Skeletal muscle tissue (tissue), 4 donors: ENCODE measurements around the gene RSBN1L. TPM values are rescaled to one million over a fixed set of nuclear protein-coding genes. Genes with fewer than 3 reads are reported as not detected.
A peak's percentile ranks its signal among the peaks of the same experiment; 100 is the strongest.
"Not testable (repeated sequence)": the region's sequence is repeated elsewhere in the genome, so short reads cannot be mapped to it uniquely, and the experiment has no call there.

Experiments
- H3K27ac ChIP-seq: one replicate; pipeline ENCODE4 v1.7.0; 2013; ENCODE audit warnings: mild to moderate bottlenecking, low read depth, low read length, inconsistent platforms
- H3K27me3 ChIP-seq, 3 donors: one replicate each; pipeline ENCODE4 v1.7.0; 2013; ENCODE audit warnings: low read length in 3 of 3; ENCODE audit not compliant: control insufficient read depth in 3 of 3, insufficient read depth in 3 of 3
- H3K36me3 ChIP-seq, 3 donors: one replicate each; pipeline ENCODE4 v1.7.0; 2013; ENCODE audit warnings: low read length in 3 of 3; ENCODE audit not compliant: control insufficient read depth in 3 of 3, insufficient read depth in 3 of 3
- H3K4me1 ChIP-seq, 3 donors: one replicate each; pipeline ENCODE4 v1.7.0; 2013; ENCODE audit warnings: low read length in 3 of 3, mild to moderate bottlenecking in 3 of 3; ENCODE audit not compliant: control insufficient read depth in 3 of 3, insufficient read depth in 3 of 3
- H3K4me3 ChIP-seq, 3 donors: one replicate each; pipeline ENCODE4 v1.7.0; 2013; ENCODE audit warnings: low read length in 3 of 3
- H3K9ac ChIP-seq, 3 donors: one replicate each; pipeline ENCODE4 v1.7.0; 2013; ENCODE audit warnings: low read length in 3 of 3, mild to moderate bottlenecking in 3 of 3, moderate library complexity in 2 of 3, low read depth in 1 of 3
- H3K9me3 ChIP-seq, 3 donors: one replicate each; pipeline ENCODE4 v1.7.0; 2013; ENCODE audit warnings: low read length in 3 of 3; ENCODE audit not compliant: control insufficient read depth in 3 of 3
- total RNA-seq: library from RNA; depleted of rRNA; stranded (reverse); fragments of >200 nt; gene quantifications from one replicate; pipeline ENCODE4 v1.2.3, GENCODE V29; 2014
- donor health status: Osteomylitis.

RSBN1L gene
- total RNA-seq, 1 donor from 2014 or later, result 24.0 TPM

DNA sequence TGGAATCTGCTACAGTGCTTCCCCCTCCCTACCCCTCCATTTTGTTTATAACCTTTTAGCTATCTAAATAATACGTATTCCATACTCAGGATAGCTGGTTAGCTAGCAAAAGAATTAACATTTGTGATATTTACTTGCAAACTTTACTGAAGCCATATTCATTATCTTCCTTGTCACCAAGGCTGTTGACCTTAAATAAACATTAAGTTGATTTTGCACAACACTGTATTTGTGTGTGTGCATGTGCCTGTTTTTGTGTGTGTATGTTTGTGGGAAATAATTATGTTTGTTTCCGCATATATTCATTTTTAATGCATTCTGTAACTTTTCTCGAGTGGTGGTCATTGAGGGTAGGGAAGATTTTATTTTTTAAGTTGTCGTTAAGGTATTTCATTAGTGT lies 86.1 kb downstream of the RSBN1L start:
- Histone ChIP-seq H3K4me1 (no peaks in the 10 kb centered on the region), H3K4me3 (no peak overlapping the region), H3K27ac (no peak overlapping the region), H3K9ac (no peak overlapping the region), H3K36me3 (peaks cover 0 to 11% (median 0%) of the 10 kb centered on the region in 3 donors), H3K9me3 (no peaks in the 10 kb centered on the region), H3K27me3 (no peaks in the 10 kb centered on the region)

GRCh38 chr7:77783111-77783510 lies 86.9 kb downstream of the RSBN1L start:
- Histone ChIP-seq H3K27ac (no peak overlapping the region), H3K4me1 (no peaks in the 10 kb centered on the region), H3K4me3 (no peak overlapping the region), H3K36me3 (peaks cover 0 to 11% (median 0%) of the 10 kb centered on the region in 3 donors), H3K9ac (no peak overlapping the region), H3K27me3 (no peaks in the 10 kb centered on the region), H3K9me3 (no peaks in the 10 kb centered on the region)

GRCh38 chr7:77783545-77783944 lies 87.3 kb downstream of the RSBN1L start:
- no peak overlapping the region for H3K9ac ChIP-seq
- no peak overlapping the region for H3K27ac ChIP-seq
- peaks cover 0 to 10% (median 0%) of the 10 kb centered on the region in 3 donors for H3K36me3 ChIP-seq
- H3K9me3 ChIP-seq, result no peaks in the 10 kb centered on the region
- no peaks in the 10 kb centered on the region for H3K27me3 ChIP-seq
- no peak overlapping the region for H3K4me3 ChIP-seq
- H3K4me1 ChIP-seq, result no peaks in the 10 kb centered on the region

- not testable (repeated sequence) for H3K27me3 ChIP-seq, H3K36me3 ChIP-seq, H3K9me3 ChIP-seq, H3K4me3 ChIP-seq, H3K4me1 ChIP-seq, H3K27ac ChIP-seq, H3K9ac ChIP-seq
Measured at GRCh38 chr7:77784426-77784825, 88.2 kb downstream of the RSBN1L start.

DNA sequence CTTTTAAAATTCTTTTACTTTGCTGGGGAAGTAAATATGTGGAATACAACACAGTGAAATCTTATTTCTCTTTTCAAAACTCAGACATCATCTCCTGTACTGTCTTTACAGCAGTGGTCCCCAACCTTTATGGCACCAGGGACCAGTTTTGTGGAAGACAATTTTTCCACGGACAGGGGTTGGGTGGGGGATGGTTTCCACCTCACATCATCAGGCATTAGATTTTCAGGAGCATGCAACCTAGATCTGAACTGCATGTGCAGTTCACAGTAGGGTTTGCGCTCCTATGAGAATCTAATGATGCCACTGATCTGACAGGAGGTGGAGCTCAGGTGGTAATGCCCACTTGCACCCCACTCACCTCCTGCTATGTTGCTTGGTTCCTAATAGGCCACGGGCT lies 89.8 kb downstream of the RSBN1L start:
- H3K27ac ChIP-seq, result no peak overlapping the region
- no peaks in the 10 kb centered on the region for H3K9me3 ChIP-seq
- H3K4me1 ChIP-seq, result no peaks in the 10 kb centered on the region

GRCh38 chr7:77786741-77787140 lies 90.5 kb downstream of the RSBN1L start:
- Histone ChIP-seq H3K36me3 (peaks cover 0 to 3% (median 0%) of the 10 kb centered on the region in 3 donors), H3K9me3 (no peaks in the 10 kb centered on the region), H3K4me3 (no peak overlapping the region), H3K9ac (no peak overlapping the region), H3K27ac (no peak overlapping the region), H3K4me1 (no peaks in the 10 kb centered on the region), H3K27me3 (no peaks in the 10 kb centered on the region)

More for the DNA sequence above, 89.8 kb downstream of the RSBN1L start:
- H3K36me3 ChIP-seq, result peaks cover 0 to 3% (median 0%) of the 10 kb centered on the region in 3 donors
- H3K9ac ChIP-seq, result no peak overlapping the region
- H3K27me3 ChIP-seq, result no peaks in the 10 kb centered on the region
- no peak overlapping the region for H3K4me3 ChIP-seq

DNA sequence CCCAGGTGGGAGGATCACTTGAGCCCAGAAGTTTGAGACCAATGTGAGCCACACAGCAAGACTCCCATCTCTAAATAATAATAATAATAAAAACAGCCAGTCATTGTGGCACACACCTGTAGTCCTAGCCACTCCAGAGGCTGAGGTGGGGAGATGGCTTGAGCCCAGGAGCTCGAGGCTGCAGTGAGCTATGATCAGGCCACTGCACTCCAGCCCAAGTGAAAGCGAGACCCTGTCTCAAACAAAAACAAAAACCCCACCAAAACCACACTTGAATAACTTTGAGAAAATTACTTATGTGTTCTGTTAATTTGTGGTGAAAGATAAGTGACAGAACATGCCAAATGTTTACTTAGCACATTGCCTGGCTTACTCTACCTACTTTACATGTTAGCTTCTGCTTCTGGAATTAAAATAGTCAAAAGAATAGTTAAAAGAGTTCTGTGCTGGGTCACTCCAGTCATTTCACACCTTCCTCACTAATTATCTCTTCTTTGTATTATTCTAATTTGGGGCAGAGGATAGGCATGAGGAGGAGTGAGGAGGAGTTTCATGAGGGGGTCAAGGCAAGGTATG lies 92.2 kb downstream of the RSBN1L start:
- peaks cover 0 to 3% (median 0%) of the 10 kb centered on the region in 3 donors for H3K4me1 ChIP-seq
- H3K36me3 ChIP-seq, result peaks cover 0 to 3% (median 0%) of the 10 kb centered on the region in 3 donors
- H3K27me3 ChIP-seq, result no peaks in the 10 kb centered on the region
- no peak overlapping the region for H3K27ac ChIP-seq
- H3K9me3 ChIP-seq, result no peaks in the 10 kb centered on the region
- no peak overlapping the region for H3K4me3 ChIP-seq
- H3K9ac ChIP-seq, result no peak overlapping the region

DNA sequence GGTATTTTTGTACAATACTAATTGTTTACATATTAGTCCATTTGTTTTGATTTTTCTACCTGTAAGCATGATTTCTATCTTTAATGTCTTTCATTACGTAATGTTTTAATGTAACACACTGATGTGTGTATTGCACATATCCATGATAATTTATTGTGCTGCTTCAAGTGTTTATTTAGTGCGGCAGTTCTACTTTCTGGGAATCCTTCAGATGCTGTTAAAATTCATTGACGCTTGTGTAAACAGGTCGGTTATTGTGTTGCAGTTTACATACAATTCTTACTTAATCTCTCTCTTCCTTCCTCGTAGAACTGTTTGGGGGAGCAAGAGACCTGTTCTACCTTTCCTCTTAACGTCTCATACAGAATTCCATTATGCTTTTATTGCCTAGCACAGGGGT lies 95.1 kb downstream of the RSBN1L start:
- Histone ChIP-seq H3K4me3 (no peak overlapping the region), H3K27ac (no peak overlapping the region), H3K9me3 (no peaks in the 10 kb centered on the region)

GRCh38 chr7:77791956-77792355 lies 95.7 kb downstream of the RSBN1L start:
- H3K27ac ChIP-seq, result no peak overlapping the region
- H3K4me3 ChIP-seq, result no peak overlapping the region
- no peaks in the 10 kb centered on the region for H3K36me3 ChIP-seq
- no peaks in the 10 kb centered on the region for H3K27me3 ChIP-seq
- peaks cover 11 to 24% (median 16%) of the 10 kb centered on the region in 3 donors for H3K4me1 ChIP-seq
- H3K9ac ChIP-seq, result no peak overlapping the region
- no peaks in the 10 kb centered on the region for H3K9me3 ChIP-seq

More for the DNA sequence above, 95.1 kb downstream of the RSBN1L start:
- no peaks in the 10 kb centered on the region for H3K36me3 ChIP-seq
- H3K27me3 ChIP-seq, result no peaks in the 10 kb centered on the region
- peaks cover 5 to 18% (median 10%) of the 10 kb centered on the region in 3 donors for H3K4me1 ChIP-seq
- no peak overlapping the region for H3K9ac ChIP-seq

GRCh38 chr7:77794000-77794399 lies 97.7 kb downstream of the RSBN1L start:
- Histone ChIP-seq H3K36me3 (no peaks in the 10 kb centered on the region), H3K4me1 (peaks cover 20 to 28% (median 23%) of the 10 kb centered on the region in 3 donors), H3K27ac (peak overlapping the region; percentile 75), H3K4me3 (no peak overlapping the region), H3K27me3 (no peaks in the 10 kb centered on the region), H3K9ac (peak overlapping the region in 1 of 3 donors; percentile 12), H3K9me3 (no peaks in the 10 kb centered on the region)
